K562 (cell line): ENCODE data around the gene CADPS2. TPM values are rescaled to one million over a fixed set of nuclear protein-coding genes. Genes with fewer than 3 reads are reported as not detected.

Source experiments
- ATAC-seq: fragments of 200-7000 bp; cut with Tn5 transposase; 3 replicates; pipeline ENCODE4 v1.9.1; 2020; ENCODE audit warnings: moderate library complexity
- BruUV-seq: library from RNA; stranded (reverse); fragments of 400-500 nt; replicated peaks from 2 replicates; lab custom pipeline; 2021; lab: Mats Ljungman, UMichigan
- CTCF ChIA-PET: fragments of 300-600 bp; formaldehyde crosslinking; extraction: SDS; loops from one replicate; lab custom pipeline; 2021; ENCODE audit warnings: low intra/inter-chr PET ratio; lab: Yijun Ruan, JAX
- POLR2A ChIA-PET: fragments of 300-600, 350-650 bp; sonication (Branson Sonifier 250); formaldehyde crosslinking; extraction: SDS; loops from one replicate; lab custom pipeline; 2021; ENCODE audit warnings: antibody characterized with exemption, inconsistent platforms; lab: Yijun Ruan, JAX
- DNase-seq, 4 experiments: peaks; one replicate each; pipeline versions ENCODE4 v3.0.0 to v3.0.0-alpha.2; 2011 to 2018; ENCODE audit warnings: low spot score in 3 of 4, mixed read lengths in 3 of 4; ENCODE audit errors: extremely low read depth in 1 of 4
- FAIRE-seq: peaks from 2 replicates; lab custom pipeline; 2011; peaks lifted over from hg19 to GRCh38; lab: Jason Lieb, UNC
- H2AFZ ChIP-seq: 2 replicates; pipeline ENCODE4 v1.6.0; 2011; ENCODE audit warnings: low read depth, low read length, control low read depth, inconsistent platforms
- H3K27ac ChIP-seq: fragments of 200-600 bp; 3 replicates; pipeline ENCODE4 v1.8.0; 2011; ENCODE audit warnings: low read depth, mild to moderate bottlenecking, control low read depth, inconsistent platforms, low read length, moderate library complexity, mixed read lengths; ENCODE audit errors: extremely low read depth
- H3K27me3 ChIP-seq, 2 experiments: fragments of 300-600 bp in 1 of 2; 2 replicates in 1 of 2; 3 replicates in 1 of 2; pipeline versions ENCODE4 v1.6.0 to v1.8.0; 2011; ENCODE audit warnings: inconsistent platforms in 2 of 2, low read length in 2 of 2, mild to moderate bottlenecking in 1 of 2, mixed read lengths in 1 of 2, moderate library complexity in 1 of 2; ENCODE audit not compliant: control insufficient read depth in 2 of 2, insufficient read depth in 2 of 2
- H3K36me3 ChIP-seq: fragments of 300-600 bp; 3 replicates; pipeline ENCODE4 v1.8.0; 2011; ENCODE audit warnings: mild to moderate bottlenecking, low read length, inconsistent platforms; ENCODE audit not compliant: control insufficient read depth, insufficient read depth
- H3K4me1 ChIP-seq, 2 experiments: fragments of 200-600 bp in 1 of 2; replicated peaks in 1 of 2; 2 replicates in 1 of 2; 3 replicates in 1 of 2; pipeline versions ENCODE4 v1.5.1 to v1.8.0; 2011; ENCODE audit warnings: inconsistent platforms in 2 of 2, low read length in 2 of 2, mild to moderate bottlenecking in 1 of 2, mixed read lengths in 1 of 2, moderate library complexity in 1 of 2; ENCODE audit not compliant: control insufficient read depth in 2 of 2, insufficient read depth in 2 of 2
- H3K4me2 ChIP-seq: 2 replicates; pipeline ENCODE4 v1.6.1; 2011; ENCODE audit warnings: low read length, control low read depth, inconsistent platforms, mixed read lengths; ENCODE audit not compliant: insufficient read depth
- H3K4me3 ChIP-seq: fragments of 200-600 bp; sonication (generic), shearing (Covaris generic); 2 replicates; pipeline ENCODE4 v1.5.1; 2016; ENCODE audit warnings: control low read depth, inconsistent platforms
- H3K79me2 ChIP-seq: fragments of 200-600 bp; 3 replicates; pipeline ENCODE4 v1.8.0; 2011; ENCODE audit warnings: low read length, inconsistent platforms; ENCODE audit not compliant: control insufficient read depth, insufficient read depth
- H3K9ac ChIP-seq, 2 experiments: 2 replicates each; pipeline versions ENCODE4 v1.6.0 to v1.6.1; 2011; ENCODE audit warnings: low read depth in 2 of 2, low read length in 2 of 2, control low read depth in 1 of 2, inconsistent platforms in 1 of 2, mild to moderate bottlenecking in 1 of 2, mixed read lengths in 1 of 2; ENCODE audit not compliant: insufficient read depth in 1 of 2
- H3K9me1 ChIP-seq: one replicate; pipeline ENCODE4 v1.6.0; 2011; ENCODE audit warnings: inconsistent platforms, mild to moderate bottlenecking, low read length, moderate library complexity; ENCODE audit not compliant: control insufficient read depth, insufficient read depth
- H3K9me3 ChIP-seq: replicated peaks from 2 replicates; pipeline ENCODE4 v1.5.1; 2011; ENCODE audit warnings: low read depth, low read length, inconsistent platforms; ENCODE audit not compliant: control insufficient read depth, insufficient read depth
- H4K20me1 ChIP-seq: replicated peaks from 2 replicates; pipeline ENCODE4 v1.6.1; 2011; ENCODE audit warnings: low read length, inconsistent platforms, mixed read lengths; ENCODE audit not compliant: control insufficient read depth, insufficient read depth
- BDP1 ChIP-seq: IDR thresholded peaks from 3 replicates; pipeline ENCODE4 v1.6.1; 2011; ENCODE audit not compliant: insufficient read length, insufficient read depth
- HNRNPLL ChIP-seq: fragments of 200-400 bp; formaldehyde crosslinking; IDR thresholded peaks from 2 replicates; pipeline ENCODE4 v1.6.1; 2017; ENCODE audit warnings: low read length, low read depth, mild to moderate bottlenecking; ENCODE audit not compliant: poor library complexity, severe bottlenecking
- MTF1 ChIP-seq: fragments of 250-450 bp; sonication (Bioruptor Pico); IDR thresholded peaks from 2 replicates; pipeline ENCODE4 v1.9.0; 2021; ENCODE audit warnings: moderate library complexity, mild to moderate bottlenecking, inconsistent platforms, borderline replicate concordance
- RAD21 ChIP-seq, 2 experiments: fragments of 250-450 bp in 1 of 2; fragments of 450-650 bp in 1 of 2; sonication (Bioruptor Pico) in 1 of 2; formaldehyde crosslinking in 1 of 2; IDR thresholded peaks in 1 of 2; conservative IDR thresholded peaks in 1 of 2; 2 replicates each; pipeline versions ENCODE4 v1.4.0 to v1.8.0; 2020 to 2022; ENCODE audit warnings: mild to moderate bottlenecking in 2 of 2, moderate library complexity in 1 of 2
- ZNF707 ChIP-seq: fragments of 250-450 bp; sonication (Bioruptor Pico); conservative IDR thresholded peaks from 2 replicates; pipeline ENCODE4 v1.8.0; 2022; ENCODE audit warnings: inconsistent platforms, mild to moderate bottlenecking, moderate library complexity
- WGBS: fragments of 100-300 bp; shearing (Covaris generic); methylation state at CpG from one replicate; pipeline ENCODE4 v1.1.6; 2016; ENCODE audit warnings: low coverage, mixed read lengths; ENCODE audit not compliant: insufficient coverage; ENCODE audit errors: missing lambda C conversion rate; 5-methylcytosine and 5-hydroxymethylcytosine counted together
- in situ Hi-C: fragments of 300-500 bp; cut with MboI; formaldehyde crosslinking; loops from 4 replicates; pipeline ENCODE4 v1.15.0; 2018; ENCODE audit warnings: inconsistent platforms, mixed read lengths
- intact Hi-C: fragments of 100-400 bp; cut with micrococcal nuclease; formaldehyde crosslinking; loops from 2 replicates; pipeline ENCODE4 v1.14.2; 2022
- polyA plus RNA-seq, 8 experiments: library from polyadenylated mRNA; depleted of rRNA in 4 of 8; stranded (reverse) in 5 of 8; unstranded in 3 of 8; fragments of >200 nt; fragmentation: Nextera tagmentation in 2 of 8; fragmentation: Illumina TruSeq in 1 of 8; extraction: Ambion mirVana in 2 of 8; extraction: Trizol in 1 of 8; gene quantifications; 2 replicates each; pipeline versions ENCODE4 v1.2.1 to v1.2.3, GENCODE V29; 2011 to 2014; ENCODE audit warnings: inconsistent platforms in 1 of 8, missing spikeins in 1 of 8
- total RNA-seq, 7 experiments: library from RNA; depleted of rRNA in 6 of 7; stranded (reverse); fragments of >200 nt in 6 of 7; fragmentation: Illumina TruSeq in 2 of 7; extraction: Trizol in 2 of 7; gene quantifications; 2 replicates each; pipeline versions ENCODE4 v1.2.1 to v1.2.3, GENCODE V29; 2011 to 2021; ENCODE audit warnings: low replicate concordance in 1 of 7
- TF ChIP-seq, protein P1 (sequence below), 3 experiments: IDR thresholded peaks in 2 of 3; conservative IDR thresholded peaks in 1 of 3; 2 replicates each; pipeline ENCODE4 v1.5.1; 2011 to 2012; ENCODE audit warnings: low read length in 3 of 3, mild to moderate bottlenecking in 3 of 3, control low read depth in 2 of 3, improper control_type of control experiment in 1 of 3, inconsistent platforms in 1 of 3, low read depth in 1 of 3, mixed read lengths in 1 of 3, moderate library complexity in 1 of 3; ENCODE audit not compliant: insufficient read depth in 2 of 3
- TF ChIP-seq, protein P2 (sequence below): sonication (generic); formaldehyde crosslinking; IDR thresholded peaks from 2 replicates; pipeline ENCODE4 v1.5.0; 2020; ENCODE audit warnings: missing genetic modification reagents
- TF ChIP-seq, protein P3 (sequence below), 2 experiments: IDR thresholded peaks; 2 replicates each; pipeline ENCODE4 v1.6.1; 2011; ENCODE audit warnings: borderline replicate concordance in 1 of 2, control low read depth in 1 of 2, low read depth in 1 of 2, low read length in 1 of 2, mild to moderate bottlenecking in 1 of 2, mixed read lengths in 1 of 2, moderate library complexity in 1 of 2; ENCODE audit not compliant: insufficient read depth in 1 of 2, insufficient read length in 1 of 2, poor library complexity in 1 of 2, severe bottlenecking in 1 of 2; ENCODE audit errors: extremely low read depth in 1 of 2

Gene CADPS2
- total and polyA plus RNA-seq, 9 of the 15 experiments (the other 6 are each of a cell fraction or from before 2014, with no cell fraction given), result 0.03 to 0.14 (median 0.04) TPM; not detected in 1

DNA sequence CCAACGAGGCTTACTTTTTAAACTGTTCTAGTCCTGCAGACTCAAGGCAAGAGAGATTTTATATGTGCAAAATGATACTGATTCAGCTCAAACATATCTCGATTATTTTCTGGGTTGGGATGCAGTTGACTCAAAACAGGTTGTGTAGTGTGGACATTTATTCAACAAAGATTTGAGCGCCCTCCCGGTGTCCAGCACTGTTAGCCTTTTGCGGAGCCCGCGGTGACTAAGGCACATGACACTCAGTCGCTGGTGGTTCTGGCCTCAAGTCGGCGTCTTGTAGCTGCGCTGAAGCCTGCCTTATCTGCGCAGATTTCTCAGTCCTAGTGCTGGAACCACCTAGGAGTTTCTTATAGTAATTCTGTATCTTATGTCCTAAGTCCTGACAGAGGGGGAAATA lies 938 bp upstream of the CADPS2 start:
- H3K27ac ChIP-seq, result no peak overlapping the region
- DNase-seq, result peak in 3 of 4 experiments; percentile 17 to 54 (median 18)
- H3K9me3 ChIP-seq, result no peaks in the 10 kb centered on the region
- WGBS, result 3% methylated on average over 12 of the region's 12 CpGs
- ChIA-PET POLR2A (no interaction called here), CTCF (no interaction called here)
- 0 out of 2 replicates have a peak overlapping the region, but pooled peaks have one; percentile 46 for H2AFZ ChIP-seq
- H3K9ac ChIP-seq, result no peak overlapping the region
- TF ChIP-seq, protein P1, sequence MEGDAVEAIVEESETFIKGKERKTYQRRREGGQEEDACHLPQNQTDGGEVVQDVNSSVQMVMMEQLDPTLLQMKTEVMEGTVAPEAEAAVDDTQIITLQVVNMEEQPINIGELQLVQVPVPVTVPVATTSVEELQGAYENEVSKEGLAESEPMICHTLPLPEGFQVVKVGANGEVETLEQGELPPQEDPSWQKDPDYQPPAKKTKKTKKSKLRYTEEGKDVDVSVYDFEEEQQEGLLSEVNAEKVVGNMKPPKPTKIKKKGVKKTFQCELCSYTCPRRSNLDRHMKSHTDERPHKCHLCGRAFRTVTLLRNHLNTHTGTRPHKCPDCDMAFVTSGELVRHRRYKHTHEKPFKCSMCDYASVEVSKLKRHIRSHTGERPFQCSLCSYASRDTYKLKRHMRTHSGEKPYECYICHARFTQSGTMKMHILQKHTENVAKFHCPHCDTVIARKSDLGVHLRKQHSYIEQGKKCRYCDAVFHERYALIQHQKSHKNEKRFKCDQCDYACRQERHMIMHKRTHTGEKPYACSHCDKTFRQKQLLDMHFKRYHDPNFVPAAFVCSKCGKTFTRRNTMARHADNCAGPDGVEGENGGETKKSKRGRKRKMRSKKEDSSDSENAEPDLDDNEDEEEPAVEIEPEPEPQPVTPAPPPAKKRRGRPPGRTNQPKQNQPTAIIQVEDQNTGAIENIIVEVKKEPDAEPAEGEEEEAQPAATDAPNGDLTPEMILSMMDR (IDR thresholded peaks at IDR 0.05 in 2 of 3, conservative IDR thresholded peaks at IDR 0.05 in 1 of 3; ENCODE audit: insufficient read depth in 2 of 3, low read depth in 1 of 3, low read length in 3 of 3), result 0 out of 6 replicates have a peak, but pooled peaks of 1 of the 3 experiments have one; percentile 13
- TF ChIP-seq, protein P2, sequence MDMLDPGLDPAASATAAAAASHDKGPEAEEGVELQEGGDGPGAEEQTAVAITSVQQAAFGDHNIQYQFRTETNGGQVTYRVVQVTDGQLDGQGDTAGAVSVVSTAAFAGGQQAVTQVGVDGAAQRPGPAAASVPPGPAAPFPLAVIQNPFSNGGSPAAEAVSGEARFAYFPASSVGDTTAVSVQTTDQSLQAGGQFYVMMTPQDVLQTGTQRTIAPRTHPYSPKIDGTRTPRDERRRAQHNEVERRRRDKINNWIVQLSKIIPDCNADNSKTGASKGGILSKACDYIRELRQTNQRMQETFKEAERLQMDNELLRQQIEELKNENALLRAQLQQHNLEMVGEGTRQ (CRISPR knock-in tag), result 0 out of 2 replicates have a peak, but pooled peaks have one; percentile 9
- TF ChIP-seq, protein P3, sequence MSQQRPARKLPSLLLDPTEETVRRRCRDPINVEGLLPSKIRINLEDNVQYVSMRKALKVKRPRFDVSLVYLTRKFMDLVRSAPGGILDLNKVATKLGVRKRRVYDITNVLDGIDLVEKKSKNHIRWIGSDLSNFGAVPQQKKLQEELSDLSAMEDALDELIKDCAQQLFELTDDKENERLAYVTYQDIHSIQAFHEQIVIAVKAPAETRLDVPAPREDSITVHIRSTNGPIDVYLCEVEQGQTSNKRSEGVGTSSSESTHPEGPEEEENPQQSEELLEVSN (IDR thresholded peaks at IDR 0.05; ENCODE audit: borderline replicate concordance in 1 of 2, extremely low read depth in 1 of 2, insufficient read depth in 1 of 2, insufficient read length in 1 of 2, low read depth in 1 of 2, low read length in 1 of 2, poor library complexity in 1 of 2, severe bottlenecking in 1 of 2), result peak in 1 of 2 experiments; percentile 24
- peak in 1 of 2 experiments; percentile 34; a peak in 2 of 4 replicates for TF ChIP-seq RAD21 (CRISPR knock-in tag; conservative IDR thresholded peaks at IDR 0.05 in 1 of 2, IDR thresholded peaks at IDR 0.05 in 1 of 2)
- TF ChIP-seq BDP1, result no peak
- peak; percentile 89 for TF ChIP-seq HNRNPLL
- TF ChIP-seq ZNF707 (CRISPR knock-in tag), result no peak
- TF ChIP-seq MTF1, result no peak
- intact Hi-C loops (no loop called here), in situ Hi-C loops (no loop called here)
- no TSS peak for BruUV-seq
- ATAC-seq, result peak; percentile 82
- peaks cover 0 to 15% of the 10 kb centered on the region in 2 experiments; a peak in 2 of 5 replicates for H3K4me1 ChIP-seq
- H3K79me2 ChIP-seq, result no peaks in the 10 kb centered on the region
- H3K4me2 ChIP-seq, result no peak overlapping the region
- no peaks in the 10 kb centered on the region for H4K20me1 ChIP-seq
- H3K36me3 ChIP-seq, result no peaks in the 10 kb centered on the region
- H3K27me3 ChIP-seq, result peaks cover 15 to 20% of the 10 kb centered on the region in 2 experiments
- H3K4me3 ChIP-seq, result no peak overlapping the region; the same call in 1 of the 2 replicates
- H3K9me1 ChIP-seq, result no peaks in the 10 kb centered on the region
- FAIRE-seq, result no peak
